Duodenal mucosa (tissue), 2 donors: ENCODE measurements around the gene ATAD1.
A peak's percentile ranks its signal among the peaks of the same experiment; 100 is the strongest.
"Not testable (repeated sequence)": the region's sequence is repeated elsewhere in the genome, so short reads cannot be mapped to it uniquely, and the experiment has no call there.

ENCODE experiments used
- H3K27ac ChIP-seq: one replicate; pipeline ENCODE4 v1.7.0; 2013; ENCODE audit warnings: low read depth, low read length
- H3K27me3 ChIP-seq, 2 donors: one replicate each; pipeline ENCODE4 v1.7.0; 2013; ENCODE audit warnings: low read length in 2 of 2, control low read depth in 1 of 2; ENCODE audit not compliant: insufficient read depth in 2 of 2, control insufficient read depth in 1 of 2
- H3K36me3 ChIP-seq, 2 donors: one replicate each; pipeline ENCODE4 v1.7.0; 2013; ENCODE audit warnings: low read length in 2 of 2, control low read depth in 1 of 2; ENCODE audit not compliant: insufficient read depth in 2 of 2, control insufficient read depth in 1 of 2
- H3K4me1 ChIP-seq, 2 donors: one replicate each; pipeline ENCODE4 v1.7.0; 2013; ENCODE audit warnings: low read length in 2 of 2, control low read depth in 1 of 2; ENCODE audit not compliant: insufficient read depth in 2 of 2, control insufficient read depth in 1 of 2
- H3K4me3 ChIP-seq, 2 donors: one replicate each; pipeline ENCODE4 v1.7.0; 2013; ENCODE audit warnings: low read length in 2 of 2, low read depth in 1 of 2
- H3K9ac ChIP-seq, 2 donors: one replicate each; pipeline ENCODE4 v1.7.0; 2013; ENCODE audit warnings: low read length in 2 of 2, low read depth in 1 of 2
- H3K9me3 ChIP-seq, 2 donors: one replicate each; pipeline ENCODE4 v1.7.0; 2013; ENCODE audit warnings: low read length in 2 of 2, control low read depth in 1 of 2; ENCODE audit not compliant: control insufficient read depth in 1 of 2

Gene ATAD1

GRCh38 chr10:87861953-87862678, 44.1 kb upstream of the ATAD1 start:
- Histone ChIP-seq H3K4me1 (peaks cover 14 to 16% of the 10 kb centered on the region in 2 donors), H3K27me3 (no peaks in the 10 kb centered on the region), H3K9ac (peak overlapping the region; percentile 86 to 98), H3K4me3 (peak overlapping the region; percentile 93 to 97), H3K9me3 (peaks cover 0 to 1% of the 10 kb centered on the region in 2 donors), H3K27ac (peak overlapping the region; percentile 93), H3K36me3 (no peaks in the 10 kb centered on the region)

GRCh38 chr10:87861566-87861952, 43.5 kb upstream of the ATAD1 start:
- H3K9me3 ChIP-seq = peaks cover 0 to 1% of the 10 kb centered on the region in 2 donors
- H3K9ac ChIP-seq = peak overlapping the region; percentile 86 to 94
- peak overlapping the region; percentile 93 to 97 for H3K4me3 ChIP-seq
- H3K36me3 ChIP-seq = no peaks in the 10 kb centered on the region
- H3K27me3 ChIP-seq = no peaks in the 10 kb centered on the region
- peak overlapping the region; percentile 93 for H3K27ac ChIP-seq
- H3K4me1 ChIP-seq = peaks cover 13 to 16% of the 10 kb centered on the region in 2 donors

- Histone ChIP-seq H3K4me1 (peaks cover 13 to 16% of the 10 kb centered on the region in 2 donors), H3K27ac (no peak overlapping the region), H3K36me3 (no peaks in the 10 kb centered on the region), H3K27me3 (no peaks in the 10 kb centered on the region), H3K4me3 (peak overlapping the region; percentile 93 to 97), H3K9me3 (peaks cover 0 to 1% of the 10 kb centered on the region in 2 donors), H3K9ac (peak overlapping the region in 1 of 2 donors; percentile 86)
Observed at GRCh38 chr10:87860816-87861403, 42.9 kb upstream of the ATAD1 start.

GRCh38 chr10:87860156-87860795, 42.2 kb upstream of the ATAD1 start:
- H3K9ac ChIP-seq = no peak overlapping the region
- H3K9me3 ChIP-seq = peaks cover 0 to 1% of the 10 kb centered on the region in 2 donors
- no peaks in the 10 kb centered on the region for H3K36me3 ChIP-seq
- H3K4me3 ChIP-seq = no peak overlapping the region
- H3K4me1 ChIP-seq = peaks cover 13 to 16% of the 10 kb centered on the region in 2 donors
- H3K27me3 ChIP-seq = no peaks in the 10 kb centered on the region
- H3K27ac ChIP-seq = no peak overlapping the region

- H3K36me3 ChIP-seq, H3K27ac ChIP-seq: not testable (repeated sequence)
Observed at GRCh38 chr10:87855665-87856064, 37.6 kb upstream of the ATAD1 start.

GRCh38 chr10:87855247-87855646, 37.2 kb upstream of the ATAD1 start:
- H3K27me3 ChIP-seq, H3K4me3 ChIP-seq, H3K9ac ChIP-seq, H3K4me1 ChIP-seq, H3K36me3 ChIP-seq, H3K27ac ChIP-seq, H3K9me3 ChIP-seq: not testable (repeated sequence)

More at GRCh38 chr10:87855665-87856064, 37.6 kb upstream of the ATAD1 start:
- H3K27me3 ChIP-seq, H3K9ac ChIP-seq, H3K4me3 ChIP-seq, H3K9me3 ChIP-seq, H3K4me1 ChIP-seq: not testable (repeated sequence)

GRCh38 chr10:87852089-87852488, 34.1 kb upstream of the ATAD1 start:
- Histone ChIP-seq H3K27me3 (no peaks in the 10 kb centered on the region), H3K9me3 (no peaks in the 10 kb centered on the region), H3K27ac (no peak overlapping the region), H3K4me3 (no peak overlapping the region), H3K36me3 (no peaks in the 10 kb centered on the region), H3K4me1 (no peaks in the 10 kb centered on the region), H3K9ac (no peak overlapping the region)

- Histone ChIP-seq H3K4me1 (no peaks in the 10 kb centered on the region), H3K4me3 (no peak overlapping the region), H3K36me3 (no peaks in the 10 kb centered on the region), H3K9me3 (no peaks in the 10 kb centered on the region), H3K27me3 (no peaks in the 10 kb centered on the region), H3K9ac (peak overlapping the region in 1 of 2 donors; percentile 9), H3K27ac (no peak overlapping the region)
Observed at GRCh38 chr10:87850742-87851205, 32.7 kb upstream of the ATAD1 start.

- no peak overlapping the region for H3K27ac ChIP-seq
- no peak overlapping the region for H3K4me3 ChIP-seq
- H3K9me3 ChIP-seq = no peaks in the 10 kb centered on the region
- H3K9ac ChIP-seq = no peak overlapping the region
- no peaks in the 10 kb centered on the region for H3K36me3 ChIP-seq
- peaks cover 0 to 4% of the 10 kb centered on the region in 2 donors for H3K4me1 ChIP-seq
- no peaks in the 10 kb centered on the region for H3K27me3 ChIP-seq
Observed at GRCh38 chr10:87849001-87849400, 31.0 kb upstream of the ATAD1 start.

- Histone ChIP-seq H3K9me3 (no peaks in the 10 kb centered on the region), H3K4me1 (peaks cover 2 to 4% of the 10 kb centered on the region in 2 donors), H3K27ac (no peak overlapping the region), H3K9ac (no peak overlapping the region), H3K4me3 (no peak overlapping the region), H3K36me3 (no peaks in the 10 kb centered on the region), H3K27me3 (no peaks in the 10 kb centered on the region)
Observed at GRCh38 chr10:87847550-87847949, 29.5 kb upstream of the ATAD1 start.
